NCI-H2081 (cell line): ENCODE measurements around the gene R3HDM2.
A peak's percentile ranks its signal among the peaks of the same experiment; 100 is the strongest.

ENCODE experiments used
- DNase-seq, 2 experiments: peaks; one replicate each; lab custom pipeline; 2025; lab: John Stamatoyannopoulos, UW

R3HDM2 gene

DNA sequence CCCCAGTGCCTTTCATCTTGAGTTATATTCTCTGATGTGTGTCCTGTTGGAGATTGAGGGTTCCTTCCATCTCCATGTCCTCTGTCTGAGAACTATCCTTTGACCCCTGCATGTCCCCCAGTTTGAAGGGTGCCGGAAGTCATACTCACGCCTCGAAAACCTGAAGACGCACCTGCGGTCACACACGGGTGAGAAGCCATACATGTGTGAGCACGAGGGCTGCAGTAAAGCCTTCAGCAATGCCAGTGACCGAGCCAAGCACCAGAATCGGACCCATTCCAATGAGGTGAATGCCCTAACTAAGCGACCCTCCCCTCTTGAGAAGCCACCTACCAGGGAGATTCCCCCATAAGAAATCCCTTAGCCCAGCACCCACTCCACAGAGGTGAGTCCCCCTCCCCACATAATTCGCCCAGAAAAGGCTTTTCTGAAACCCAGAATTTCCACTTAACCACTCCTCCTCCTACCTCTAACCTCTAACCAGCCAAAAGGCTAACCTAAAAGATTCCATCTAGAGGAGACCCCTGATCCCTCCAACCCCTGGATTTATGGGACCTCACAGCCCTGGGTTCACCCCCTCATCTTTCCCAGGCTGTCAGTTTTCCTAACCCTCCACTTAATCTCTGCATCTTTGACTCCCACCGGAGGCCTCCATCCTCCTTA is 36.5 kb upstream of the R3HDM2 start:
- DNase-seq: no peak

DNA sequence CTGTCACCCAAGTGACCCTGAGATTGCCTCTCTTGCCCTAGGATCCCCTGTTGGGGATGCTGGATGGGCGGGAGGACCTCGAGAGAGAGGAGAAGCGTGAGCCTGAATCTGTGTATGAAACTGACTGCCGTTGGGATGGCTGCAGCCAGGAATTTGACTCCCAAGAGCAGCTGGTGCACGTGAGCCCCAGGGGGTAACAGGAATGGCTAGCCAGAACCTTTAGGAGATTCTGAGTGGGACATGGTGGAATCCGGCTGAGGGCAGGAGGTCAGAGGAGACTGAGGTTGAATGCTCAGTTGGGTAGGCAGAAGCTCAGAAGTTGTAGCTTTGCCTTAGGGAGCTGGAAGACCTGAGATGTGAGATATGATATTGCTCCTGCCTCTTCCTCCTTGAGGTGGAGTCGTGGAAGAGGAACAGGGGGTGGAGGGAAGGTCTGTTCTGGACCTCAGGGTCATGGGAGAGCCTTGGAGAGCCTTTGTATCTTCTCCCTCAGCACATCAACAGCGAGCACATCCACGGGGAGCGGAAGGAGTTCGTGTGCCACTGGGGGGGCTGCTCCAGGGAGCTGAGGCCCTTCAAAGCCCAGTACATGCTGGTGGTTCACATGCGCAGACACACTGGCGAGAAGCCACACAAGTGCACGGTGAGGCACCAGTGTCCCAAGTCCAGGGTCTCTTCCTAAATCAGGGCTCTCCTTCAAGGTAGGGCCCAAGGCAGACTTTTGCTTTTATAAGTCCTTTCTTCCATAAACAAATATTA is 35.1 kb upstream of the R3HDM2 start:
- DNase-seq: no peak

DNA sequence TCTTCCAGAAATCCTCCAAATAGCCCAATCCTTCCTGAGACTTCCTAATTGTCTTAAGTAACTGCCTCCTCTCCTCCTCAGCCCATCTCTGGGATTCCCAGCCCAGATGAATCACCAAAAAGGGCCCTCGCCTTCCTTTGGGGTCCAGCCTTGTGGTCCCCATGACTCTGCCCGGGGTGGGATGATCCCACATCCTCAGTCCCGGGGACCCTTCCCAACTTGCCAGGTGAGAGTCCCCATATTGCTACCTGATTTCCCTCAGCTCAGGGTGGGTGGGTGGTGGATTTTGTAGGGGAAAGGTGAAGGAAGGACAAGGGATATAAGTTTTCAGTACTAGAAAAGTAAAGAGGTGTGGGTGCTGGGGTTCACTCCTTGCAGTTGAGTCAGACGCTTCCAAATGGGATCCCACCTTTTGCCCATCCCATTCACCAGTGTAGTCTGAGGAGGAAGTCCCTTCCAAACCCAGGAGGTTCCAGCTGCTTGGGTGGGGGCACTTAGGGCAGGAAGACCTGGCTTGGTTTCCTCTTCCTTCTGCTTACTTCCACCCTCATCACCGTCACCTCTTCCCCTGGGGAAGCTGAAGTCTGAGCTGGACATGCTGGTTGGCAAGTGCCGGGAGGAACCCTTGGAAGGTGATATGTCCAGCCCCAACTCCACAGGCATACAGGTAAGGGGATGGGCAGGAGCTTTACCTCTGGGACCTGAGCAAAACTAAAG is 34.3 kb upstream of the R3HDM2 start:
- DNase-seq: no peak

DNA sequence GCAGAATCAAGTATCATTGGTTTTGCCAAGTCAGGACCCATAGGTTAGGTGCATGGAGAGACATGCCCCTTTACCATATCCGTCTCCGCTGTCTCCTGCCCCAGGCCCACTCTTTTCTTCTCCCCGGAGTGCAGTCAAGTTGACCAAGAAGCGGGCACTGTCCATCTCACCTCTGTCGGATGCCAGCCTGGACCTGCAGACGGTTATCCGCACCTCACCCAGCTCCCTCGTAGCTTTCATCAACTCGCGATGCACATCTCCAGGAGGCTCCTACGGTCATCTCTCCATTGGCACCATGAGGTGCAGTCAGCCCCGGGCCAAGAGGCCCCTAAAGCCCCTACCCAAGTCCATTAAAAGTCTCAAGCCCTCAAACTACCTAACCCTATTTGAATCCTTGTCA is 33.7 kb upstream of the R3HDM2 start:
- no peak for DNase-seq

DNA sequence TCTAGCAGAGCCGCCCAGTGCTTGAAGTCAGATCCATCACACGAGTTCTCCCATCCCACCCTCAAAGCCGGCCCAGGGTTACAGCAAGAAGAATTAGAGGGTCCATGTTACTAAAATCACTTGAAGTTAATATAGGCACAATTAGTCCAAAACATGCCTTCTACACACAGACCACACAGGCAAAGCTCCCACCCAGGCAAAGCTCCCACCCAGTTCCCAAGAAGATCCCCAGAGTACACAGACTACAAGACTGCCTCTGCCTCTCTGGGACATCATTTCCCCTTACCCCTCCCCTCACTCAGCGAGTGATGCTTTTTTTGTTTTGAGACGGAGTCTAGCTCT is 32.0 kb upstream of the R3HDM2 start:
- DNase-seq: no peak

DNA sequence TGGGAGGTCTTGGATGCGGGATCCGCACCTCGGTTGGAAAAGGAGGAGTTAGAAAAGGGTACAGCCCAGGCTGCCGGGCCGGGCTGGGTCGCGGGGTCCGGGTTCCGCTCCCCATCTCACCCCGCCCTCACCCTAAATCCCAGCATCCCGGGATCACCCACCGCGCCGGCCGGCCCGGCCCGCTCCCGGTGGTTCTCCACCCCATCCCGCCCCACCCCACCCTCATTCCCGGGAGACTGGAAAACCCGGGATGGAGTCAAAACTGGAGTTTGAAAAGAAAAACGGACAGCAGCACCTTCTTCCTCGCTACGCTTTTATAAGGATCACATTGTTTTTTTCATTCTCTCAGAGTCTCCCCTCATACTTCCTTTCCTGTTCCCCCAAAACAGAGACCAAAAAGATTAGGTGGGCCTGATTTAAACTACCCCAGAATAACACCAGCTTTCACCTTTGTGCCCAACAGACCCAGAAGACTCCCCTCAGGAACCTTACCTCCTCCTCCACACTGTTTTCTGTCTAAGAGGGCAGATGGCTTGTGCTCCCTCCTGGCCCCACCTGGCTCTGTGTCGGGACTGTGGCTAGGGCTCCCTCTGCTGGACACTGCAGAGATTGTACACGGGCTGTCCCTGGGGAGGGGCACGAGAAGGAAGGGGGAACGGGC is 31.5 kb upstream of the R3HDM2 start:
- peak; percentile 87 for DNase-seq

DNA sequence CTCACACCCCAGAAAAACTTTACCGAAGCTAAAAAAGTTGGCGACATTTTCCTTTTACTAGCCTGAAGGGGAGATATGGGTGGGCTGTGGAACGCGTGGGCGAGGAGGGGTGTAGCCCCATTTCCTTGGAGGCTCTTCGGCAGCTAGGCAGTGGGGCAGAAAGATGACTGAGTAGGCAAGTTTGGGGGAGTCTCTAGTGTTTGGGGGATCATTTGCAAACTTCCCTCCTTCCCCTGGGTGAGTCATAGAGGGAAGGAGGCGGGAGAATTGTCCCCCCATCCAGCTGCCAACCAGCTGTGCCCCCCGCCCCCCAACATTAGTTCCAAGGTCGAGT is 31.0 kb upstream of the R3HDM2 start:
- DNase-seq: no peak

DNA sequence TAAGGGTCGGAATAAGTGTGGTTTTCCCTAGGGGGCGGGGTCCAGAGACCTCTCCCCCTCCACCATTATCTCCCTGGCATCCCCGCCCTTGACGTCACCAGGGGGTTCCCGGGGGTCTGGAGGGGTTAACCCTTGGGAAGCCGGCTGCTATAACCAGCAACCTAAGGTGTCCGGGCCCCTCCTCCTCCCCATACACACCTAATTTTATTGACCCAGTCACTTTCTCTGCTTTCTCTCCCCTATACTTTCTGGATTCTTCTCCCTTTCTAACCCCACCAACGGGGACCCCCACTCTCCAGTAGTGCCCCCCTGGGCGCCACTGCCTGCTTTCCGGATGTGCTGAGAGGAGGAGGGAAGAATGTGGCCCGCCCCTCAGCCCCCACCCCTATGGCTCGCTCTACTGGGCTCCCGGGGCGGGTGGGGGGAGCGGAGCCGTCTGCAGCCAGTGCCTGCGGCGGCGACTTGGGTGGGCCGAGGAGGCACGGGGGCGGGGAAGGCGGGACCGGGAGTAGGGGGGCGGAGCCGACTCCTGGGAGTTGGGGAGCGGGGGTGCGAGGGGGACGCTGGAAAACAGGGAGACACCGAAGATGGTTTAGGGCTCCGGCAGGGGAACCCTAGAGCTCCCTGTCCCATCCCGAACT is 30.6 kb upstream of the R3HDM2 start:
- DNase-seq: peak in 1 of 2 experiments; percentile 4

DNA sequence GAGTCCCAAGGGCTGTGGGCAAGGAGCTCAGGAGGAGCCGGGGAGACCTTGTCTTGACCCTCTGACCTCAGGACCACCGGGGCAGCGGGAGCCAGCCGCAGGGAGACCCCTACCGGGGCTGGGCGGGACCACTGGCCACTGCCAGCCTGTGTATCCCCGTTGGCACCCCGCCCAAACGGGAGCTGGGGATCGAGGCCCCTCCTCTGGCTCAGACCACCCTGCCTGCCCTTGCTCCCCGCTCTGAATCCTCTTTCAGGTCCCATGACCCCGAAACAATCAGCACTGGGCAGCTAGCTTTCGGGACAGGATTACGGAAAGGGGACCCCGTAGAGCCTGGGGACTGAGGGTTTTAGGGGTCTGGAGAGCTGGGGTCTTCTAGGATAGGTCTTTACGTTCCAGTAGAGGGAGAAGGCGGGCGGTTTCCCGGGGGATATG is 30.0 kb upstream of the R3HDM2 start:
- no peak for DNase-seq

DNA sequence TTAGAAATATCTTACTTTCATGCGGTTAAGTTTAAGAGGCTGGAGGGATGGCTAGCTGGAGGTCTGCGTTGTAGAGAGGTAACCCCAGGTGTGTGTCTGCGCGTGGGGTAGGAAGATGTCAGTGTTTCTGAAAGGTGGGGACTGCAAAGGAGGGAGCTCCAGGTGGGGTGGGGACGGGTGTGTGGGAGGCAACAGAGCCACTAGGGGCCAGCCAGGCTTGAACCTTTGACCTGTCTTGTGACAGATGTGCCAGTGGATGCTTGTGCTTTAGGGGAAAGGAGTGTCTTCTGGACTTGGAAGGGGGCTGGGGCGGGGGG is 29.6 kb upstream of the R3HDM2 start:
- DNase-seq: no peak

DNA sequence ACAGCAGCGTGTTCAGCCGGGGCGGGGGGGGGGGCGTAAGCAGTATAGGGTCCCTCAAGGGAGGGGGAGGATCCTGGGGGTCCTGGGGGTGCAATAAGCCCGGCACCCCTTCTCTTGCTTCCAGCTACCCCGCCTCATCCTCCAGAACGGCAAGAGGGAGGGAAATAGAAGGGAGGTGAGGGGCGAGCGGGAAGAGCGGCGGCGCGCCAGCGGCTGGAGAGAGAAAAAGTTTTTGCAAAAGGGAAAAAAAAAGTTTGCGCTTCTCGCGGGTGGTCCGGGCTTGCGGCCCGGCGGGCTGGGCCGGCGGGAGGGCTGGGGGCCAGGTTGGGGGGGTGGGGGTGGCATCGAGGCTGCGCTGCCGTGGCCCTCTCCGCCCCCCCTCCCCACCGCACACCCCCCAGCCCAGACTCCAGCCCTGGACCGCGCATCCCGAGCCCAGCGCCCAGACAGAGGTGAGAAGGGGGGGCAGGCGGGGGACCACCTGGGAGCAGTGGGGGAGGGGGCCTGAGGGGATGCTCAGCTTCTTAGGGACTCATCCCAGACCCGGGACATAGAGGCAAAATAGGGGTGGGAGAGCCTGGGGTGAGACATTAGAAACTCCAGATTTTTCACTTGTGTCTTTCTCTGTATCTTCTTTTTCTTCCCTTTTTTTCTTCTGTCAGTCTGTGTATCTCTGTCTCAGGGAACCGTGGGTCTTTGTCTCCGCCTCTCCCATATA is 29.1 kb upstream of the R3HDM2 start, which contains the start of gene GLI1:
Gene GLI1 (plus strand): TSS at position 36 of the 718 bp plus-strand sequence. CDS start 3,907 bp downstream, outside the sequence.
- no peak for DNase-seq

DNA sequence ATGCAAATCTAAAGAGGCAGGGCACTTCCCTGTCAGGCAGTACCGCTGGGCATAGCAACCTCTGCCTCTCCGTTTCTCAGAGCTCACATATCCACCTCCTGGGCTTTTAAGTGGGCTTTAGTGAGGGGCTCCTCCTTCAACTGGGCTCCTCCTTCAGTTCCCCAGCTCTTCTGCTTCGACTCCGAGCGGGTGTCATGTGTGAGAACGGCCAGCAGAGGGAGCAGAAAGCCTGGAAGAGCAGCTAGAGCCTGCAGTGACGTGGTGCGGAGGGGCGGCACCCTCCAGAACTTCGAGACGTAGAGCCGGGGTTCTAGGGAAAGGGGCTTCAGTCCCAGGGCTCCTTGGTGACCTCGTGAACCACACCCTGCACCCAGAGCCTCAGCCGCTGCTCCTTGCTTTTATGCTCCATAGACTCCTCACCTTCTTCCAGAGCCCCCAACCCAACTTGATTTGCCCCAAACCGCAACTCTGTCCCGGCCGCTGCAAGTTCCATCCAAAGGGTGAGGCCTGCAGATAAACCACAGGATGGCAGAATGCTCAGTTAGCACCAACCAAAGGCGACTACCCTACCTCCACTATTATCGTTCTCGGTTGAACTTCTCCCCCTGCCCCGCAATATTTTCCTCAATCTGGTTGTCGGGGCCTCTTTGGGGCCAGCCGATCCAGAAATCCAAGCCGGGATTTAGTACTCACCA is 28.4 kb upstream of the R3HDM2 start:
- DNase-seq: peak; percentile 88 to 90

DNA sequence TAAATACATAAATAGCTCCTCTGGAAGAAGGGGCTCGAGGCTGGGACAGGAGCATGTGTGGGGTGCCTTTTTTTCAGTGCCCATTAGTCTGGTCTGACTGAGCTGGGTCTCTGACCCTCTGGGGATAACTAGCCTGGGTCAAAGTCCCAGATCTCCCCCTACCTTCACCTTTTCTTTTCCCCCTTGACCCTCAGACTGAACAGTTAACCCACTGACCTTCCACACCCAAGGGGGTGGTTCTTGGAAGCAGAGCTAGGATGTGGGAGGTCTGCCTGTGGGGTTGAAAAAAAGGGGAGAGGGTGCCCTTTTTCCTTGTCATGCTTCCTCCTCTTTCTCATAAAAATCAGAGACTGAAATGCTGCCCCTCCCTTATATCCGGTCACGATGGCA is 27.8 kb upstream of the R3HDM2 start:
- no peak for DNase-seq

DNA sequence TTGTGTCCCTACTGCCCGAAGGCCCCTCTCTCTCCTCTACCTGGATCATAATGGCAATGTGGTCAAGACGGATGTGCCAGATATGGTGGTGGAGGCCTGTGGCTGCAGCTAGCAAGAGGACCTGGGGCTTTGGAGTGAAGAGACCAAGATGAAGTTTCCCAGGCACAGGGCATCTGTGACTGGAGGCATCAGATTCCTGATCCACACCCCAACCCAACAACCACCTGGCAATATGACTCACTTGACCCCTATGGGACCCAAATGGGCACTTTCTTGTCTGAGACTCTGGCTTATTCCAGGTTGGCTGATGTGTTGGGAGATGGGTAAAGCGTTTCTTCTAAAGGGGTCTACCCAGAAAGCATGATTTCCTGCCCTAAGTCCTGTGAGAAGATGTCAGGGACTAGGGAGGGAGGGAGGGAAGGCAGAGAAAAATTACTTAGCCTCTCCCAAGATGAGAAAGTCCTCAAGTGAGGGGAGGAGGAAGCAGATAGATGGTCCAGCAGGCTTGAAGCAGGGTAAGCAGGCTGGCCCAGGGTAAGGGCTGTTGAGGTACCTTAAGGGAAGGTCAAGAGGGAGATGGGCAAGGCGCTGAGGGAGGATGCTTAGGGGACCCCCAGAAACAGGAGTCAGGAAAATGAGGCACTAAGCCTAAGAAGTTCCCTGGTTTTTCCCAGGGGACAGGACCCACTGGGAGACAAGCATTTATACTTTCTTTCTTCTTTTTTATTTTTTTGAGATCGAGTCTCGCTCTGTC is 26.1 kb upstream of the R3HDM2 start:
- no peak for DNase-seq

DNA sequence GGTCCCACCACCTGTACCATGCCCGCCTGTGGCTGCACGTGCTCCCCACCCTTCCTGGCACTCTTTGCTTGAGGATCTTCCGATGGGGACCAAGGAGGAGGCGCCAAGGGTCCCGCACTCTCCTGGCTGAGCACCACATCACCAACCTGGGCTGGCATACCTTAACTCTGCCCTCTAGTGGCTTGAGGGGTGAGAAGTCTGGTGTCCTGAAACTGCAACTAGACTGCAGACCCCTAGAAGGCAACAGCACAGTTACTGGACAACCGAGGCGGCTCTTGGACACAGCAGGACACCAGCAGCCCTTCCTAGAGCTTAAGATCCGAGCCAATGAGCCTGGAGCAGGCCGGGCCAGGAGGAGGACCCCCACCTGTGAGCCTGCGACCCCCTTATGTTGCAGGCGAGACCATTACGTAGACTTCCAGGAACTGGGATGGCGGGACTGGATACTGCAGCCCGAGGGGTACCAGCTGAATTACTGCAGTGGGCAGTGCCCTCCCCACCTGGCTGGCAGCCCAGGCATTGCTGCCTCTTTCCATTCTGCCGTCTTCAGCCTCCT is 25.4 kb upstream of the R3HDM2 start:
- peak; percentile 18 to 55 for DNase-seq

DNA sequence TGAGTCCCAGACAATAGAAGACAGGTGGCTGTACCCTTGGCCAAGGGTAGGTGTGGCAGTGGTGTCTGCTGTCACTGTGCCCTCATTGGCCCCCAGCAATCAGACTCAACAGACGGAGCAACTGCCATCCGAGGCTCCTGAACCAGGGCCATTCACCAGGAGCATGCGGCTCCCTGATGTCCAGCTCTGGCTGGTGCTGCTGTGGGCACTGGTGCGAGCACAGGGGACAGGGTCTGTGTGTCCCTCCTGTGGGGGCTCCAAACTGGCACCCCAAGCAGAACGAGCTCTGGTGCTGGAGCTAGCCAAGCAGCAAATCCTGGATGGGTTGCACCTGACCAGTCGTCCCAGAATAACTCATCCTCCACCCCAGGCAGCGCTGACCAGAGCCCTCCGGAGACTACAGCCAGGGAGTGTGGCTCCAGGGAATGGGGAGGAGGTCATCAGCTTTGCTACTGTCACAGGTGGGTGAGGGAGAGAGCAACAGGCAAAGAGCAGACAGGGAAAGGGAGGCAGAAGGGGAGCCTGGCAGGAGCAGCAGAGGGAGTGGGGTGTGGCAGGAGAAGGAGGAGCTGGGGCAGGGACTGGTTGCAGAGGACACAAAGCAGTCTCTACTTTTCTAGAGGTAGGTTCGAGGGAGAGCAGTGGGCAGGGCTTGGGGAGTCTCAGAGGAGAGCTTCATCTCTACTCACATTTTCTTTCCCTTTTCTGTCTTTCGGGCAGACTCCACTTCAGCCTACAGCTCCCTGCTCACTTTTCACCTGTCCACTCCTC is 24.7 kb upstream of the R3HDM2 start:
- DNase-seq: no peak

DNA sequence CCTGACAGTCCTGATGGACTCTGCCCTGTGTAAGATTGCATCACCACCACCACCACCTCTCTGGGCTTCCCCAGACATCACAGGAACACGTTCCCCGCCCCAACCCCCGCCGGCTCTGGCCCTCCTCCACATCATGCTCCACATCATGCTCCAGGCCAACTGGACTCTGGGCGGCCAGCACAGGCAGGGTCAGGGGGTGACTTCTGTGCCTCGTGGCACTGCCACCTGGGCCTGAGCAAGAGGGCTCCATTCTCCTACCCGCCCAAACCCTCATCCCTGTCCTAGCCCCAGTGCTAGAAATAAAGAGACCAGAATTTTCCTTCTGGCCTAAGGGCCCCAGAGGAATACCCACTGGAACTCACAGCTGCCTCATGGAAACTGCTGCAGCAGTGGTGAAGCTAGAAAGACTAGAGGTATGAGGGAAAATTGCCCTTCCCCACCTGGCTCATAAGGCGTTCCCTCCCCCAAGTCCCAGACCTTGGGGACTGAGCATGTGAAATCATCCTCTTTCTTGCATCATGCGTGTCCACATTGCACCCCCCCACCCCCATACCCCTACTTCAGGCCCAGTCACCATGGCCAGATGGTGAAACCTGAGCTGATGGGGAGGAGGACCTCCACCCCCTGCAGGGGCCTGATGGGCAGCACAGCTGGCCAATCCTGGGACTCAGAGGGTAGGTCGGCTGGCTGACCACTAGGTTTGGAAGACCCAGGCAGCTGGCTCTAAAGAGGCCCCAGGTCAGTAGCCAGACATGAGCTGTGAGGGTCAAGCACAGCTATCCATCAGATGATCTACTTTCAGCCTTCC is 23.9 kb upstream of the R3HDM2 start, which contains the start of gene INHBE:
Gene INHBE (plus strand): TSS at position 742 of the 808 bp plus-strand sequence. CDS start 230 bp downstream, outside the sequence.
- no peak for DNase-seq

DNA sequence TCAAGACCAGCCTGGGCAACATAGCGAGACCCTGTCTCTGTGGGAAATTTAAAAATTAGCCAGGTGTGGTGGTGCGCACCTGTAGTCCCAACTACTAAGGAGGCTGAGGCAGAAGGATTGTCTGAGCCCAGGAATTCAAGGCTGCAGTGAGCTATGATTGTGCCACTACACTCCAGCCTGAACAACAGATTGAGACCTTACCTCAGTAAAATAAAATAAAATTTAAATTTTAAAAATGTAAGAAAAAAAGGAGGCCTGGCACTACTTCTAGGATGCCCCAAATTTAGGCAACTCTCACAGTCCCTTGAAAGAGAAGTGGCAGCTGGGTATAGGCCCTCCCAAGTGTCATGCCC is 23.3 kb upstream of the R3HDM2 start:
- DNase-seq: no peak
